DMS53 treated with DMSO at 0.1 percent for 48 hours (cell line): ENCODE measurements around the gene PYCR2.

Experiments
- DNase-seq: peaks from one replicate; lab custom pipeline; 2025; ENCODE audit not compliant: unreplicated experiment; lab: John Stamatoyannopoulos, UW

PYCR2 gene

GRCh38 chr1:225921734-225922709 lies 2.0 kb downstream of the PYCR2 start:
- DNase-seq, result no peak

GRCh38 chr1:225919906-225920305 lies 4.1 kb downstream of the PYCR2 start:
- DNase-seq, result no peak

- no peak for DNase-seq
Observed at GRCh38 chr1:225918280-225918679, 5.8 kb downstream of the PYCR2 start.

GRCh38 chr1:225917536-225917935 lies 6.5 kb downstream of the PYCR2 start:
- DNase-seq, result no peak

- no peak for DNase-seq
Observed at GRCh38 chr1:225917101-225917500, 6.9 kb downstream of the PYCR2 start.

- DNase-seq, result no peak
Observed at GRCh38 chr1:225915538-225915991, 8.5 kb downstream of the PYCR2 start.

GRCh38 chr1:225914947-225915346 lies 9.1 kb downstream of the PYCR2 start:
- no peak for DNase-seq

- DNase-seq, result no peak
Observed at GRCh38 chr1:225914391-225914790, 9.7 kb downstream of the PYCR2 start.

- DNase-seq, result no peak
Observed at GRCh38 chr1:225911191-225912130, 12.6 kb downstream of the PYCR2 start.

- DNase-seq, result no peak
Observed at GRCh38 chr1:225909477-225909876, 14.6 kb downstream of the PYCR2 start.

- DNase-seq, result peak; percentile 92
Observed at GRCh38 chr1:225908773-225909172, 15.3 kb downstream of the PYCR2 start.

- DNase-seq, result no peak
Observed at GRCh38 chr1:225908013-225908640, 15.9 kb downstream of the PYCR2 start.

- no peak for DNase-seq
Observed at GRCh38 chr1:225907341-225907740, 16.7 kb downstream of the PYCR2 start.

GRCh38 chr1:225906467-225906866 lies 17.6 kb downstream of the PYCR2 start:
- DNase-seq, result no peak

GRCh38 chr1:225903623-225904022 lies 20.4 kb downstream of the PYCR2 start:
- no peak for DNase-seq

GRCh38 chr1:225899044-225899925 lies 24.8 kb downstream of the PYCR2 start:
- DNase-seq, result peak; percentile 27

- peak; percentile 97 for DNase-seq
Observed at GRCh38 chr1:225897595-225898514, 26.2 kb downstream of the PYCR2 start.

GRCh38 chr1:225896937-225897549 lies 27.0 kb downstream of the PYCR2 start:
- peak; percentile 94 for DNase-seq

GRCh38 chr1:225896494-225896893 lies 27.6 kb downstream of the PYCR2 start:
- DNase-seq, result no peak
